HEK293 (cell line): ENCODE results near the gene ARMC8.

Experiments used
- CTCF ChIA-PET: fragments of 350-600 bp; formaldehyde crosslinking; extraction: SDS; loops from one replicate; lab custom pipeline; 2021; ENCODE audit warnings: antibody characterized with exemption; lab: Yijun Ruan, JAX
- POLR2A ChIA-PET: fragments of 300-600 bp; formaldehyde crosslinking; extraction: SDS; loops from one replicate; lab custom pipeline; 2020; ENCODE audit warnings: antibody characterized with exemption, inconsistent platforms; lab: Yijun Ruan, JAX
- H3K27ac ChIP-seq: fragments of 200-500 bp; sonication (Bioruptor generic); 2 replicates; pipeline ENCODE4 v1.5.1; 2014; ENCODE audit warnings: low read depth, low read length, control low read depth, inconsistent platforms; ENCODE audit errors: extremely low read depth
- H3K36me3 ChIP-seq, 2 experiments: fragments of 200-500 bp in 1 of 2; sonication (Bioruptor generic) in 1 of 2; 1 replicate in 1 of 2; 2 replicates in 1 of 2; pipeline ENCODE4 v1.5.1; 2014 to 2017; ENCODE audit warnings: inconsistent platforms in 2 of 2, low read length in 2 of 2; ENCODE audit not compliant: control insufficient read depth in 2 of 2, insufficient read depth in 1 of 2
- H3K4me1 ChIP-seq: fragments of 200-500 bp; sonication (Bioruptor generic); 2 replicates; pipeline ENCODE4 v1.5.1; 2014; ENCODE audit warnings: mild to moderate bottlenecking, low read length, inconsistent platforms; ENCODE audit not compliant: control insufficient read depth, insufficient read depth
- H3K4me3 ChIP-seq: 2 replicates; pipeline ENCODE4 v1.5.1; 2011; ENCODE audit warnings: low read depth, mild to moderate bottlenecking, control low read depth, low read length, moderate library complexity
- H3K9me3 ChIP-seq: fragments of 200-500 bp; sonication (Bioruptor generic); 2 replicates; pipeline ENCODE4 v1.5.1; 2014; ENCODE audit warnings: low read depth, low read length, inconsistent platforms; ENCODE audit not compliant: control insufficient read depth, insufficient read depth
- EGR2 ChIP-seq: fragments of 450-650 bp; formaldehyde crosslinking; IDR thresholded peaks from 2 replicates; pipeline ENCODE4 v1.5.1; 2016; ENCODE audit warnings: low read depth, missing biosample characterization, missing genetic modification characterization
- SCRT2 ChIP-seq: fragments of 450-650 bp; formaldehyde crosslinking; IDR thresholded peaks from 2 replicates; pipeline ENCODE4 v1.5.1; 2016; ENCODE audit warnings: missing biosample characterization, missing genetic modification characterization
- SP2 ChIP-seq: fragments of 450-650 bp; formaldehyde crosslinking; IDR thresholded peaks from 2 replicates; pipeline ENCODE4 v1.5.1; 2016; ENCODE audit warnings: missing biosample characterization, missing genetic modification characterization
- ZBTB1 ChIP-seq: fragments of 450-650 bp; formaldehyde crosslinking; IDR thresholded peaks from 2 replicates; pipeline ENCODE4 v1.5.1; 2016; ENCODE audit warnings: missing biosample characterization, missing genetic modification characterization
- ZBTB17 ChIP-seq: fragments of 450-650 bp; formaldehyde crosslinking; IDR thresholded peaks from 2 replicates; pipeline ENCODE4 v1.5.1; 2016; ENCODE audit warnings: missing biosample characterization, missing genetic modification characterization
- ZBTB44 ChIP-seq: fragments of 450-650 bp; IDR thresholded peaks from 2 replicates; pipeline ENCODE4 v1.5.1; 2018; ENCODE audit warnings: missing biosample characterization, mild to moderate bottlenecking, missing genetic modification characterization
- ZBTB49 ChIP-seq: fragments of 450-650 bp; formaldehyde crosslinking; IDR thresholded peaks from 2 replicates; pipeline ENCODE4 v1.5.1; 2016; ENCODE audit warnings: missing biosample characterization, missing genetic modification characterization, low read depth
- ZNF146 ChIP-seq: fragments of 450-650 bp; formaldehyde crosslinking; IDR thresholded peaks from 2 replicates; pipeline ENCODE4 v1.5.1; 2016; ENCODE audit warnings: missing biosample characterization, missing genetic modification characterization
- ZNF335 ChIP-seq: fragments of 450-650 bp; formaldehyde crosslinking; conservative IDR thresholded peaks from 2 replicates; pipeline ENCODE4 v1.5.1; 2016; ENCODE audit warnings: missing biosample characterization, missing genetic modification characterization
- ZNF398 ChIP-seq: fragments of 450-650 bp; formaldehyde crosslinking; IDR thresholded peaks from 2 replicates; pipeline ENCODE4 v1.5.1; 2017; ENCODE audit warnings: missing biosample characterization, missing genetic modification characterization
- ZNF558 ChIP-seq: fragments of 450-650 bp; formaldehyde crosslinking; IDR thresholded peaks from 2 replicates; pipeline ENCODE4 v1.5.1; 2016; ENCODE audit warnings: missing biosample characterization, missing genetic modification characterization
- ZNF654 ChIP-seq: fragments of 450-650 bp; formaldehyde crosslinking; IDR thresholded peaks from 2 replicates; pipeline ENCODE4 v1.5.1; 2016; ENCODE audit warnings: low read depth, missing biosample characterization, missing genetic modification characterization
- ZNF747 ChIP-seq: fragments of 450-650 bp; formaldehyde crosslinking; IDR thresholded peaks from 2 replicates; pipeline ENCODE4 v1.5.1; 2016; ENCODE audit warnings: missing biosample characterization, missing genetic modification characterization
- ZNF776 ChIP-seq: fragments of 450-650 bp; formaldehyde crosslinking; IDR thresholded peaks from 2 replicates; pipeline ENCODE4 v1.5.0; 2017; ENCODE audit warnings: missing biosample characterization, missing genetic modification characterization, borderline replicate concordance

Gene ARMC8

GRCh38 chr3:138329984-138330293 is 142.8 kb downstream of the ARMC8 start:
- peak; percentile 76 for TF ChIP-seq SP2 (tag by site-specific recombination)
- peak; percentile 66 for TF ChIP-seq ZBTB17
- TF ChIP-seq ZNF776, result no peak
- TF ChIP-seq, all 188 proteins: peak for 2
- no peak overlapping the region for H3K27ac ChIP-seq
- POLR2A ChIA-PET, result interaction anchor here (1.4 kb wide), 1 partner anchor 20 kb away, joined by 3 read pairs; no protein-coding TSS in a partner anchor
- no peaks in the 10 kb centered on the region for H3K36me3 ChIP-seq
- H3K4me3 ChIP-seq, result peak overlapping the region; percentile 71
- no peaks in the 10 kb centered on the region for H3K4me1 ChIP-seq
- H3K9me3 ChIP-seq, result no peaks in the 10 kb centered on the region
- CTCF ChIA-PET, result interaction anchor here (0.7 to 1.4 kb wide), 4 partner anchors 11 to 102 kb away, joined by 3 to 7 read pairs (median 5); partner anchors contain the start of gene MRAS

GRCh38 chr3:138331143-138331894 is 144.2 kb downstream of the ARMC8 start:
- Histone ChIP-seq H3K4me3 (no peak overlapping the region), H3K36me3 (no peaks in the 10 kb centered on the region), H3K4me1 (no peaks in the 10 kb centered on the region), H3K9me3 (no peaks in the 10 kb centered on the region), H3K27ac (no peak overlapping the region)
- TF ChIP-seq SCRT2 (tag by site-specific recombination) (peak; percentile 31; the same call in 1 of the 2 replicates), ZNF146 (no peak), ZNF335 (peak; percentile 86)
- POLR2A ChIA-PET, result no interaction called here
- CTCF ChIA-PET, result interaction anchor here (0.9 to 1.6 kb wide), 8 partner anchors 15 to 585 kb away, joined by 3 to 5 read pairs (median 3); partner anchors contain the start of gene MRAS

GRCh38 chr3:138332472-138333073 is 145.5 kb downstream of the ARMC8 start:
- TF ChIP-seq ZBTB1, result no peak
- no peak for TF ChIP-seq ZBTB49 (tag by site-specific recombination)
- TF ChIP-seq ZBTB44, result no peak
- TF ChIP-seq ZNF558 (tag by site-specific recombination), result no peak
- no peak for TF ChIP-seq EGR2
- no peak for TF ChIP-seq ZNF747 (tag by site-specific recombination)
- no peak for TF ChIP-seq ZNF398 (tag by site-specific recombination)
- TF ChIP-seq ZNF654 (tag by site-specific recombination), result peak; percentile 49
- TF ChIP-seq, all 188 proteins: peak for 1
- Histone ChIP-seq H3K9me3 (no peaks in the 10 kb centered on the region), H3K4me3 (no peak overlapping the region), H3K27ac (no peak overlapping the region), H3K36me3 (no peaks in the 10 kb centered on the region), H3K4me1 (no peaks in the 10 kb centered on the region)
- ChIA-PET POLR2A (no interaction called here), CTCF (interaction anchor here (0.6 to 1.4 kb wide), 7 partner anchors 36 to 727 kb away, joined by 3 to 5 read pairs (median 3); no protein-coding TSS in a partner anchor)
